Measurements from ENCODE around the gene LRRN4. TPM values are rescaled to one million over a fixed set of nuclear protein-coding genes. Genes with fewer than 3 reads are reported as not detected.

LRRN4 gene
- total and polyA plus RNA-seq, 2 of the 8 experiments (the other 6 are each of a cell fraction or from before 2014, with no cell fraction given), result 0.21 to 0.89 TPM

GRCh38 chr20:6007094-6007528, 46.7 kb downstream of the LRRN4 start:
- H3K79me2 ChIP-seq (ENCODE audit: control insufficient read depth in 1 of 2, insufficient read depth in 2 of 2, low read length in 2 of 2), result peaks cover 11 to 26% of the 10 kb centered on the region in 2 experiments
- CTCF ChIA-PET (ENCODE audit: partially characterized antibody), result interaction anchor here (0.8 to 1.7 kb wide), 2 partner anchors 11 to 67 kb away, joined by 3 read pairs; no protein-coding TSS in a partner anchor
- no peak for TF ChIP-seq SP2 (IDR thresholded peaks at IDR 0.05; ENCODE audit: low read length)
- TF ChIP-seq SAP30 (IDR thresholded peaks at IDR 0.05; ENCODE audit: insufficient read depth, insufficient replicate concordance, low read length), result no peak
- TF ChIP-seq, protein P1, sequence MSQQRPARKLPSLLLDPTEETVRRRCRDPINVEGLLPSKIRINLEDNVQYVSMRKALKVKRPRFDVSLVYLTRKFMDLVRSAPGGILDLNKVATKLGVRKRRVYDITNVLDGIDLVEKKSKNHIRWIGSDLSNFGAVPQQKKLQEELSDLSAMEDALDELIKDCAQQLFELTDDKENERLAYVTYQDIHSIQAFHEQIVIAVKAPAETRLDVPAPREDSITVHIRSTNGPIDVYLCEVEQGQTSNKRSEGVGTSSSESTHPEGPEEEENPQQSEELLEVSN (IDR thresholded peaks at IDR 0.05), result no peak
- no peak for TF ChIP-seq GTF2F1 (IDR thresholded peaks at IDR 0.05; ENCODE audit: borderline replicate concordance, low read depth, low read length)
- no peak for TF ChIP-seq FOSL1 (IDR thresholded peaks at IDR 0.05; ENCODE audit: insufficient read depth, low read depth, low read length)
- TF ChIP-seq, protein P2, sequence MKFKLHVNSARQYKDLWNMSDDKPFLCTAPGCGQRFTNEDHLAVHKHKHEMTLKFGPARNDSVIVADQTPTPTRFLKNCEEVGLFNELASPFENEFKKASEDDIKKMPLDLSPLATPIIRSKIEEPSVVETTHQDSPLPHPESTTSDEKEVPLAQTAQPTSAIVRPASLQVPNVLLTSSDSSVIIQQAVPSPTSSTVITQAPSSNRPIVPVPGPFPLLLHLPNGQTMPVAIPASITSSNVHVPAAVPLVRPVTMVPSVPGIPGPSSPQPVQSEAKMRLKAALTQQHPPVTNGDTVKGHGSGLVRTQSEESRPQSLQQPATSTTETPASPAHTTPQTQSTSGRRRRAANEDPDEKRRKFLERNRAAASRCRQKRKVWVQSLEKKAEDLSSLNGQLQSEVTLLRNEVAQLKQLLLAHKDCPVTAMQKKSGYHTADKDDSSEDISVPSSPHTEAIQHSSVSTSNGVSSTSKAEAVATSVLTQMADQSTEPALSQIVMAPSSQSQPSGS (IDR thresholded peaks at IDR 0.05; ENCODE audit: low read length), result no peak
- no peak for TF ChIP-seq SIRT6 (IDR thresholded peaks at IDR 0.05; ENCODE audit: low read length)
- TF ChIP-seq ASH2L (IDR thresholded peaks at IDR 0.05; ENCODE audit: low read length), result no peak
- TF ChIP-seq NRF1 (IDR thresholded peaks at IDR 0.05; ENCODE audit: low read depth, low read length), result no peak
- no peak for TF ChIP-seq CBX5 (IDR thresholded peaks at IDR 0.05; ENCODE audit: low read depth, low read length)
- TF ChIP-seq RFX5 (IDR thresholded peaks at IDR 0.05; ENCODE audit: borderline replicate concordance, low read depth, low read length), result no peak

More at GRCh38 chr20:6007094-6007528, 46.7 kb downstream of the LRRN4 start:
- H4K20me1 ChIP-seq (replicated peaks in 1 of 2; ENCODE audit: control insufficient read depth in 1 of 2, insufficient read depth in 2 of 2, low read length in 2 of 2), result peaks cover 2% of the 10 kb centered on the region in 2 experiments
- H4K8ac ChIP-seq (ENCODE audit: extremely low read depth, insufficient read depth, low read length), result no peak overlapping the region
- FAIRE-seq (peak; percentile 58), DNase-seq (ENCODE audit: low read depth in 1 of 2, low spot score in 2 of 2) (no peak)
- no peak overlapping the region for H2BK5ac ChIP-seq (ENCODE audit: low read depth, low read length)
- no peaks in the 10 kb centered on the region for H3K9me3 ChIP-seq (ENCODE audit: insufficient read depth in 2 of 2, low read depth in 1 of 2, low read length in 1 of 2)
- H3K79me1 ChIP-seq (ENCODE audit: low read depth, low read length), result peaks cover 2% of the 10 kb centered on the region; the same call in 1 of the 2 replicates
- no peak overlapping the region for H2BK12ac ChIP-seq (ENCODE audit: low read depth, low read length)
- peaks cover 0 to 6% (median 3%) of the 10 kb centered on the region in 4 experiments; a peak in 5 of 7 replicates for H3K4me1 ChIP-seq (replicated peaks in 1 of 4; ENCODE audit: control insufficient read depth in 3 of 4, insufficient read depth in 4 of 4, low read length in 3 of 4)
- H2BK120ac ChIP-seq (replicated peaks; ENCODE audit: low read depth, low read length), result no peak overlapping the region
- no peaks in the 10 kb centered on the region for H3K27me3 ChIP-seq (replicated peaks in 1 of 4; ENCODE audit: control insufficient read depth in 3 of 4, extremely low read depth in 1 of 4, insufficient read depth in 3 of 4, low read length in 3 of 4)
- peak overlapping the region in 2 of 4 experiments; percentile 34 to 69; a peak in 3 of 7 replicates for H3K9ac ChIP-seq (replicated peaks in 1 of 4; ENCODE audit: extremely low read depth in 1 of 4, low read depth in 3 of 4, low read length in 3 of 4)
- H2BK15ac ChIP-seq (ENCODE audit: low read length), result no peak overlapping the region
- no peak overlapping the region for H2AFZ ChIP-seq (ENCODE audit: low read length)
- no peak overlapping the region for H3K18ac ChIP-seq (ENCODE audit: extremely low read depth, low read length)
- no peak overlapping the region for H3K14ac ChIP-seq (ENCODE audit: insufficient read length)
- no peak overlapping the region for H4K91ac ChIP-seq (replicated peaks; ENCODE audit: insufficient read length, low read length)
- no peak overlapping the region for H3K23ac ChIP-seq (ENCODE audit: insufficient read length)
- peaks cover 3% of the 10 kb centered on the region; the same call in 1 of the 2 replicates for H3K23me2 ChIP-seq (ENCODE audit: low read depth, low read length)
- POLR2A ChIA-PET (ENCODE audit: partially characterized antibody), result interaction anchor here (0.5 to 1.3 kb wide), 4 partner anchors 17 to 56 kb away, joined by 3 to 4 read pairs (median 4); no protein-coding TSS in a partner anchor
- no peak overlapping the region for H4K5ac ChIP-seq (ENCODE audit: insufficient read length, low read depth, low read length)
- H3K4ac ChIP-seq (replicated peaks; ENCODE audit: insufficient read length, low read depth, low read length), result no peak overlapping the region
- peak overlapping the region; percentile 89 to 91 for H3K4me2 ChIP-seq (ENCODE audit: insufficient read depth in 1 of 2, low read depth in 2 of 2, low read length in 2 of 2)
- H3K36me3 ChIP-seq (ENCODE audit: control insufficient read depth in 2 of 4, insufficient read depth in 4 of 4, low read length in 3 of 4), result peaks cover 7 to 23% (median 11%) of the 10 kb centered on the region in 4 experiments; a peak in 6 of 8 replicates
- peak overlapping the region; percentile 79 to 95 (median 82) for H3K4me3 ChIP-seq (ENCODE audit: extremely low read depth in 1 of 4, insufficient read depth in 2 of 4, low read depth in 3 of 4, low read length in 4 of 4)
- no peak overlapping the region for H2AK5ac ChIP-seq (ENCODE audit: low read depth, low read length)
- WGBS, 2 experiments (ENCODE audit: extremely low coverage in 1 of 2, insufficient coverage in 1 of 2, insufficient read length in 1 of 2, insufficient replicate concordance in 2 of 2, low coverage in 1 of 2, low lambda C conversion rate in 2 of 2, missing lambda C conversion rate in 1 of 2), result 70% methylated on average over 4 of the region's 4 CpGs; no CpG with 5 or more reads in 1 of the 2 experiments
- H3K56ac ChIP-seq (replicated peaks; ENCODE audit: insufficient read length, low read depth, low read length), result no peak overlapping the region
- H3K27ac ChIP-seq (ENCODE audit: low read depth, low read length), result no peak overlapping the region
- H2BK20ac ChIP-seq (ENCODE audit: low read length), result no peak overlapping the region

Data from H1 (cell line).